BJ (cell line): ENCODE data around the gene RNF214. TPM values are rescaled to one million over a fixed set of nuclear protein-coding genes. Genes with fewer than 3 reads are reported as not detected.

Experiments
- CTCF ChIA-PET: fragments of 350-600 bp; formaldehyde crosslinking; extraction: SDS; loops from one replicate; lab custom pipeline; 2021; ENCODE audit warnings: antibody characterized with exemption, inconsistent platforms; lab: Yijun Ruan, JAX
- POLR2A ChIA-PET: fragments of 300-600 bp; sonication (Branson Sonifier 250); formaldehyde crosslinking; extraction: SDS; loops from one replicate; lab custom pipeline; 2021; ENCODE audit warnings: antibody characterized with exemption; lab: Charles Lee
- DNase-seq: peaks from one replicate; pipeline ENCODE4 v3.0.0-alpha.2; 2011; ENCODE audit warnings: low read depth
- H3K27me3 ChIP-seq: 2 replicates; pipeline ENCODE4 v1.6.0; 2011; ENCODE audit warnings: low read length; ENCODE audit not compliant: control insufficient read depth, insufficient read depth
- H3K36me3 ChIP-seq: 2 replicates; pipeline ENCODE4 v1.5.1; 2011; ENCODE audit warnings: low read length; ENCODE audit not compliant: control insufficient read depth, insufficient read depth
- H3K4me3 ChIP-seq: 2 replicates; pipeline ENCODE4 v1.5.1; 2011; ENCODE audit warnings: low read depth, mild to moderate bottlenecking, control low read depth, low read length
- polyA plus RNA-seq: library from polyadenylated mRNA; depleted of rRNA; stranded (reverse); fragments of >200 nt; gene quantifications from 2 replicates; pipeline ENCODE4 v1.2.3, GENCODE V29; 2011
- TF ChIP-seq, protein P1 (sequence below): IDR thresholded peaks from 2 replicates; pipeline ENCODE4 v1.5.1; 2011; ENCODE audit warnings: low read depth, mild to moderate bottlenecking, control low read depth, inconsistent platforms, low read length, moderate library complexity; ENCODE audit not compliant: insufficient read depth

RNF214 gene
- polyA plus RNA-seq, 1 experiment: 17.1 TPM

DNA sequence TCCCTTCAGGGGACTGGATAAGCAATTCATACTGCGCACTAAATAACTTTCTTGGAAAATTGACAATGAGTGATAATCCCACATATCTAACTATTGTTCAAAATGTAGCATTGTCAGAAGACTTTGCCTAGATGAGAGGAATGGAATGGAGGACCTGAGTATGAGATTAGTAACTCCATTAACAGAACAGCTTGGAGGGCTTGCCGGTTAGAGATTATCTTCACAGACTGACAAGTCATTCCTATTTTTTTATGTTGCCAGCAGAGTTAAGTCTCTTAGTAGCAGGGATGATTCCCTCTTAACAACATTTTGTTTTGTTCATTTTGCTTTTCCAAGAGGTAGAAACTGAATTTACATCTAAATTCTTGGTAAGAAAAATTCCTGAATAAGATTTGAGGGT lies 51.6 kb downstream of the RNF214 start:
- POLR2A ChIA-PET: no interaction called here

DNA sequence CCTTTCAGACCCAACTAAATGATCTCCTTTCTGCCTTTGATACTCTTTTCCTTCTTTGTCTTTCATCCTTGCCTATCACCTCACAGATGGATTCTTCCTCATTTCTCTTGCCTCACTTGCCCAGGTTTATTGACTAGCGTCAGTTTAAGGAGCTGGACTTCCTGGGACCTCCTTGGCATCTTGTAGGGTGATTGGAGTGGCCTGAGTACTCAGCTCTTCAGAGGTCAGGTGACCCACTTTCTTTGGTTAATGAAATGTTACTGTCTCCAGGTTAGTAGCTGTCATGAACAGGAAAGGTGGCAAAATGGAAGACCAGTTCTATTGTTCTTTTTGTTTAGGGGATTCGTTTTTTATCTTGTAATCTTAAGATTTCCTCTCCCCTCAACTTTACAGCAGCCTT lies 54.1 kb downstream of the RNF214 start:
- TF ChIP-seq, protein P1, sequence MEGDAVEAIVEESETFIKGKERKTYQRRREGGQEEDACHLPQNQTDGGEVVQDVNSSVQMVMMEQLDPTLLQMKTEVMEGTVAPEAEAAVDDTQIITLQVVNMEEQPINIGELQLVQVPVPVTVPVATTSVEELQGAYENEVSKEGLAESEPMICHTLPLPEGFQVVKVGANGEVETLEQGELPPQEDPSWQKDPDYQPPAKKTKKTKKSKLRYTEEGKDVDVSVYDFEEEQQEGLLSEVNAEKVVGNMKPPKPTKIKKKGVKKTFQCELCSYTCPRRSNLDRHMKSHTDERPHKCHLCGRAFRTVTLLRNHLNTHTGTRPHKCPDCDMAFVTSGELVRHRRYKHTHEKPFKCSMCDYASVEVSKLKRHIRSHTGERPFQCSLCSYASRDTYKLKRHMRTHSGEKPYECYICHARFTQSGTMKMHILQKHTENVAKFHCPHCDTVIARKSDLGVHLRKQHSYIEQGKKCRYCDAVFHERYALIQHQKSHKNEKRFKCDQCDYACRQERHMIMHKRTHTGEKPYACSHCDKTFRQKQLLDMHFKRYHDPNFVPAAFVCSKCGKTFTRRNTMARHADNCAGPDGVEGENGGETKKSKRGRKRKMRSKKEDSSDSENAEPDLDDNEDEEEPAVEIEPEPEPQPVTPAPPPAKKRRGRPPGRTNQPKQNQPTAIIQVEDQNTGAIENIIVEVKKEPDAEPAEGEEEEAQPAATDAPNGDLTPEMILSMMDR: no peak
- Histone ChIP-seq H3K4me3 (no peak overlapping the region), H3K36me3 (peaks cover 25% of the 10 kb centered on the region), H3K27me3 (no peaks in the 10 kb centered on the region)
- CTCF ChIA-PET: interaction anchor here (1.1 kb wide), 1 partner anchor 31 kb away, joined by 3 read pairs; no protein-coding TSS in a partner anchor
- POLR2A ChIA-PET: no interaction called here
- no peak for DNase-seq

More for the DNA sequence above, 51.6 kb downstream of the RNF214 start:
- DNase-seq: no peak
- no peak overlapping the region for H3K4me3 ChIP-seq
- TF ChIP-seq, protein P1: no peak
- H3K27me3 ChIP-seq: no peaks in the 10 kb centered on the region
- peaks cover 8% of the 10 kb centered on the region for H3K36me3 ChIP-seq
- CTCF ChIA-PET: interaction anchor here (0.9 kb wide), 1 partner anchor 18 kb away, joined by 3 read pairs; no protein-coding TSS in a partner anchor

DNA sequence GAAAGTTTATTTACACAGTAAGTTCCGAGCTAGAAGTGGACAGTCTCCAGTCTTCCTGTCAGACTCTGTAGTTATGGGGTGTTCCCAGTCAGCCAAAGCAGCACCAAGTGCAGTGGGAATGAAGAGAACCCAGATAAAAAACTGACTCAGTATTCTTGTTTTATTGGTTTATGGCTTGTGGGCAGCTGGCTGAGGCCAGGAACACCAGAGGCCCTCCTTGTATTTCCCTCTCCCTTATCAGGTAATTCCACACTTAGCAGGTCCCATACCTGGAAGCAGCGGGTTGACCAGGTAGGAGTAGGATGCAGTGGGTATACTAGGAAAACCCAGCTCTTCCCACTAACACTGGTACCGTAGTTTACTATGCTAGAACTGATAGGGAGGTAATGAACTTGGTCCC lies 55.2 kb downstream of the RNF214 start:
- POLR2A ChIA-PET: no interaction called here

DNA sequence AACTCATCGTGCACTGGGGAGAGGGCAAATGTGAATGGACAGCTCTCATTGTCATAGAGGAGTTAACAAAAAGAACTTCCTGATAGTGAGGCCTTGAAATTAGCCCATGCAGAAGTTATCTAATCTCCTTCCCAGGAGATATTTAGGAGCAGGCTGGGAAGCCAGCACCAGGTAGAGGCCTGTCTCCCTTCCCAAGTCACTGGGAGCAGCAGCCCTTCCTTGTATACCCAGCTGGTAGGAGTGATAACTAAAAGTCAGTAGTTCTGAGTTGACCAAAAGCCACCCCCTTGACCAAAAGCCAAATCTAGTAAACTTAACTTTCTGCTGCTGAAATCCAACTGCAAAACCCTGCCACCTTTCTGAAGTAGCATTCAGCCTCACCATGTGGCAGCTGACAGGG lies 57.3 kb downstream of the RNF214 start:
- ChIA-PET POLR2A (no interaction called here), CTCF (interaction anchor here (0.9 kb wide), 1 partner anchor 136 kb away, joined by 3 read pairs; no protein-coding TSS in a partner anchor)

More for the DNA sequence above, 55.2 kb downstream of the RNF214 start:
- no peaks in the 10 kb centered on the region for H3K27me3 ChIP-seq
- no peak for DNase-seq
- no peak overlapping the region for H3K4me3 ChIP-seq
- H3K36me3 ChIP-seq: peaks cover 23% of the 10 kb centered on the region
- TF ChIP-seq, protein P1: no peak
- CTCF ChIA-PET: interaction anchor here (0.7 kb wide), 1 partner anchor 8 kb away, joined by 3 read pairs; no protein-coding TSS in a partner anchor

DNA sequence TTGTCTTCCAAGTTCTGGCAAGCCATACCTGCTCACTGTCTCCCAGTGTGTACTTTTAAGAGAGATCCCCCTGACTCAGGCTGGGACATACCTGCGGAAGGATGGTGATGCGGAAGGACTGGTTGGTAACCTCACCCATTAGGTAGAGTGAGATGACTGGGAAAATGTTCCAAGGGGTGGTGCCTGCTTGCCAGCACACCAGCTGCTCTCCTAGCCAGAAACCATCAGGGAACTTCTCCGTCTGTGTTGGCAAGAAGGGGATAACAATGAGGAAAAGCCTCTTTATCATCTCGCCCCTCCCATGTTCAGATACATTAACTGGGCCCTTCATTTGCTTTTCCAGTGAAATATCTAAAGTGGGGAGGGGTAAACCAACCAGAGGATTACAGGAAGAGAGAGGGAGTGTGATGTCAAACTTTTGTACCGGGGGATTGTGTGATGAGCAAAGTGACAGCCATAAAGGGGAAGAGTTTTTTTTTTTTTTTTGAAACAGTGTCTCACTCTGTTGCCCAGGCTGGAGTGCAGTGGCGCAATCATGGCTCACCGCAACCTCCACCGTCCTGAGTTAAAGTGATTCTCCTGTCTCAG lies 58.4 kb downstream of the RNF214 start, which contains the start of gene BACE1-AS:
Gene BACE1-AS, plus strand, starts transcription at position 538 of the 588 bp plus-strand sequence.
- POLR2A ChIA-PET: no interaction called here
- no peak for DNase-seq
- no peaks in the 10 kb centered on the region for H3K27me3 ChIP-seq
- CTCF ChIA-PET: no interaction called here
- TF ChIP-seq, protein P1: no peak
- H3K4me3 ChIP-seq: no peak within 1 kb of the TSS
- H3K36me3 ChIP-seq: peaks cover 25% of the 10 kb centered on the region

More for the DNA sequence above, 57.3 kb downstream of the RNF214 start:
- H3K27me3 ChIP-seq: no peaks in the 10 kb centered on the region
- H3K36me3 ChIP-seq: peaks cover 21% of the 10 kb centered on the region
- no peak for DNase-seq
- TF ChIP-seq, protein P1: no peak
- no peak overlapping the region for H3K4me3 ChIP-seq
